GM23338 (cell line): ENCODE measurements around the gene CNST. TPM values are rescaled to one million over a fixed set of nuclear protein-coding genes. Genes with fewer than 3 reads are reported as not detected.

Experiments
- ATAC-seq: fragments of 200-7000 bp; cut with Tn5 transposase; 3 replicates; pipeline ENCODE4 v1.9.1; 2020
- DNase-seq: peaks from one replicate; pipeline ENCODE4 v3.0.0-alpha.2; 2015; ENCODE audit warnings: low spot score
- H2AFZ ChIP-seq: fragments of 200-600 bp; sonication (generic); 2 replicates; pipeline ENCODE4 v1.8.0; 2016; ENCODE audit warnings: antibody characterized with exemption, mild to moderate bottlenecking, moderate library complexity
- H3F3A ChIP-seq: fragments of 200-600 bp; sonication (generic); replicated peaks from 2 replicates; pipeline ENCODE4 v1.8.0; 2017; ENCODE audit warnings: antibody characterized with exemption, mixed run types, low read depth
- H3K27ac ChIP-seq: fragments of 200-600 bp; sonication (generic); 2 replicates; pipeline ENCODE4 v1.6.1; 2016; ENCODE audit warnings: low read depth
- H3K27me3 ChIP-seq: fragments of 200-600 bp; sonication (generic); 2 replicates; pipeline ENCODE4 v1.8.0; 2016; ENCODE audit warnings: mild to moderate bottlenecking, mixed run types, moderate library complexity; ENCODE audit not compliant: insufficient read depth
- H3K36me3 ChIP-seq: fragments of 200-600 bp; sonication (generic); 2 replicates; pipeline ENCODE4 v1.8.0; 2016; ENCODE audit warnings: mild to moderate bottlenecking; ENCODE audit not compliant: insufficient read depth
- H3K4me1 ChIP-seq: fragments of 200-600 bp; sonication (generic); 2 replicates; pipeline ENCODE4 v1.8.0; 2016; ENCODE audit warnings: mild to moderate bottlenecking, moderate library complexity; ENCODE audit not compliant: insufficient read depth
- H3K4me2 ChIP-seq: fragments of 200-600 bp; sonication (generic); 2 replicates; pipeline ENCODE4 v1.7.1; 2017; ENCODE audit warnings: mixed run types
- H3K4me3 ChIP-seq: fragments of 200-600 bp; sonication (generic); 2 replicates; pipeline ENCODE4 v1.6.1; 2016; ENCODE audit warnings: mixed run types
- H3K79me2 ChIP-seq: fragments of 200-600 bp; sonication (generic); replicated peaks from 2 replicates; pipeline ENCODE4 v1.8.0; 2017; ENCODE audit warnings: mild to moderate bottlenecking; ENCODE audit not compliant: insufficient read depth
- H3K9me2 ChIP-seq: fragments of 200-600 bp; sonication (generic); 2 replicates; pipeline ENCODE4 v1.8.0; 2017; ENCODE audit not compliant: insufficient read depth
- H4K20me1 ChIP-seq: fragments of 200-600 bp; sonication (generic); replicated peaks from 2 replicates; pipeline ENCODE4 v1.8.0; 2017; ENCODE audit warnings: mild to moderate bottlenecking; ENCODE audit not compliant: insufficient read depth
- H3K27ac Mint-ChIP-seq: 2 replicates; pipeline ENCODE4 v1.8.0; 2020; ENCODE audit warnings: inconsistent platforms, mild to moderate bottlenecking, moderate library complexity, mixed read lengths
- H3K27me3 Mint-ChIP-seq: 3 replicates; pipeline ENCODE4 v1.8.0; 2022; ENCODE audit warnings: low read depth, mild to moderate bottlenecking, moderate library complexity, mixed read lengths, inconsistent platforms; ENCODE audit not compliant: insufficient read depth, poor library complexity
- H3K36me3 Mint-ChIP-seq: 3 replicates; pipeline ENCODE4 v1.8.0; 2021; ENCODE audit warnings: low read depth, mild to moderate bottlenecking, inconsistent platforms, moderate library complexity, mixed read lengths
- H3K4me1 Mint-ChIP-seq: 3 replicates; pipeline ENCODE4 v1.8.0; 2020; ENCODE audit warnings: mild to moderate bottlenecking, inconsistent platforms, mixed read lengths
- H3K4me3 Mint-ChIP-seq: 3 replicates; pipeline ENCODE4 v1.8.0; 2021; ENCODE audit warnings: moderate library complexity, mild to moderate bottlenecking, inconsistent platforms, mixed read lengths
- H3K9me3 Mint-ChIP-seq: 3 replicates; pipeline ENCODE4 v1.8.0; 2020; ENCODE audit warnings: moderate library complexity, mild to moderate bottlenecking, inconsistent platforms, mixed read lengths
- EZH2 ChIP-seq: fragments of 200-600 bp; sonication (generic); IDR thresholded peaks from one replicate; pipeline ENCODE4 v1.8.0; 2017; ENCODE audit warnings: antibody characterized with exemption, mild to moderate bottlenecking, low read depth; ENCODE audit not compliant: unreplicated experiment
- EZH2phosphoT487 ChIP-seq: fragments of 200-600 bp; sonication (generic); IDR thresholded peaks from one replicate; pipeline ENCODE4 v1.8.1; 2018; ENCODE audit warnings: antibody characterized with exemption; ENCODE audit not compliant: unreplicated experiment
- ZNF114 ChIP-seq: fragments of 250-450 bp; sonication (Bioruptor Pico); IDR thresholded peaks from 2 replicates; pipeline ENCODE4 v1.5.0; 2020; ENCODE audit warnings: mild to moderate bottlenecking, moderate library complexity
- polyA plus RNA-seq: library from polyadenylated mRNA; unstranded; fragments of >200 nt; fragmentation: Nextera tagmentation; extraction: Ambion mirVana; gene quantifications from 2 replicates; pipeline ENCODE4 v1.2.1, GENCODE V29; 2016
- total RNA-seq: library from RNA; depleted of rRNA; stranded (reverse); fragments of >200 nt; shearing (Covaris generic); gene quantifications from 2 replicates; pipeline ENCODE4 v1.2.3, GENCODE V29; 2014
- TF ChIP-seq, protein P1 (sequence below): fragments of 250-450 bp; sonication (Bioruptor Pico); IDR thresholded peaks from 2 replicates; pipeline ENCODE4 v1.5.0; 2020; ENCODE audit warnings: mild to moderate bottlenecking, moderate library complexity
- TF ChIP-seq, protein P2 (sequence below), 2 experiments: fragments of 200-600 bp in 1 of 2; sonication (generic) in 1 of 2; conservative IDR thresholded peaks; 2 replicates each; pipeline versions ENCODE4 v1.5.1 to v1.6.1; 2016 to 2017; ENCODE audit warnings: antibody characterized with exemption in 2 of 2, low read depth in 2 of 2, mild to moderate bottlenecking in 2 of 2, moderate library complexity in 1 of 2
- TF ChIP-seq, protein P3 (sequence below): IDR thresholded peaks from 2 replicates; pipeline ENCODE4 v1.6.1; 2016; ENCODE audit warnings: antibody characterized with exemption

CNST gene
- total and polyA plus RNA-seq, 2 experiments from 2014 or later: 8.1 to 17.6 TPM

DNA sequence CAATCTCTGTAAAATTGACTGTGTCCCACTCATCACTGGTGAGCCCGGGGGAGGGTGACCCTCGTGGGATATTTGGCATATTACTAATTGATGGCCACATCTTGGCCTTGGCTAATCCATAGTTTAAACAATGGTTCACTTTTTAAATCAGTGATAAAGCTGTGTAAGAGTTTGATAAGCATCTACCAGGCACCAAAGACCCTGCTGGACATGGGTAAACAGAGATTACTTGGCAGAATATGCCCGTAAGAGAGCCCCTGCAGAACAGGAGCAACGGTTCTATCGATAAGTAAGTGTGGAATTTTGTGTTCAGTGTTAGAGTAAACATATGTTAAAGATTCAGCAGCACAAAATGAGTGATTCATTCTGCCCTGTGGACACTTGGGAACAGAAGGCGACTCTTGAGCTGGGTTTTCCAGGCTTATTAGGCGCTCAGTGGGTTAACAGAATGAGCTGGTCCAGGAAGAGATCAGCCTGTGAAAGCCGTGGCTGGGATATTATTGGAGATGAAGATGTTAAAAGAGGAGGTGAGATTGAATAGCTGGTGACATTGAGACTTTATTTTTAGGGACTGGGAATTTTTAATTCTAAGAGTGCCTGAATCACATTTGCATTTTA lies 55.9 kb downstream of the CNST start:
- H3F3A ChIP-seq: no peaks in the 10 kb centered on the region
- H3K9me2 ChIP-seq: no peaks in the 10 kb centered on the region
- H3K79me2 ChIP-seq: no peaks in the 10 kb centered on the region
- H3K4me3 ChIP-seq: no peak overlapping the region
- DNase-seq (no peak), ATAC-seq (no peak)
- Mint-ChIP-seq H3K36me3 (peaks cover 10% of the 10 kb centered on the region; the same call in 2 of the 3 replicates), H3K4me3 (no peak overlapping the region), H3K27me3 (no peaks in the 10 kb centered on the region), H3K9me3 (0 out of 3 replicates have a peak, but pooled peaks cover 2% of the 10 kb centered on the region), H3K4me1 (peaks cover 17% of the 10 kb centered on the region), H3K27ac (no peak overlapping the region)
- H3K27ac ChIP-seq: no peak overlapping the region
- TF ChIP-seq, protein P1, sequence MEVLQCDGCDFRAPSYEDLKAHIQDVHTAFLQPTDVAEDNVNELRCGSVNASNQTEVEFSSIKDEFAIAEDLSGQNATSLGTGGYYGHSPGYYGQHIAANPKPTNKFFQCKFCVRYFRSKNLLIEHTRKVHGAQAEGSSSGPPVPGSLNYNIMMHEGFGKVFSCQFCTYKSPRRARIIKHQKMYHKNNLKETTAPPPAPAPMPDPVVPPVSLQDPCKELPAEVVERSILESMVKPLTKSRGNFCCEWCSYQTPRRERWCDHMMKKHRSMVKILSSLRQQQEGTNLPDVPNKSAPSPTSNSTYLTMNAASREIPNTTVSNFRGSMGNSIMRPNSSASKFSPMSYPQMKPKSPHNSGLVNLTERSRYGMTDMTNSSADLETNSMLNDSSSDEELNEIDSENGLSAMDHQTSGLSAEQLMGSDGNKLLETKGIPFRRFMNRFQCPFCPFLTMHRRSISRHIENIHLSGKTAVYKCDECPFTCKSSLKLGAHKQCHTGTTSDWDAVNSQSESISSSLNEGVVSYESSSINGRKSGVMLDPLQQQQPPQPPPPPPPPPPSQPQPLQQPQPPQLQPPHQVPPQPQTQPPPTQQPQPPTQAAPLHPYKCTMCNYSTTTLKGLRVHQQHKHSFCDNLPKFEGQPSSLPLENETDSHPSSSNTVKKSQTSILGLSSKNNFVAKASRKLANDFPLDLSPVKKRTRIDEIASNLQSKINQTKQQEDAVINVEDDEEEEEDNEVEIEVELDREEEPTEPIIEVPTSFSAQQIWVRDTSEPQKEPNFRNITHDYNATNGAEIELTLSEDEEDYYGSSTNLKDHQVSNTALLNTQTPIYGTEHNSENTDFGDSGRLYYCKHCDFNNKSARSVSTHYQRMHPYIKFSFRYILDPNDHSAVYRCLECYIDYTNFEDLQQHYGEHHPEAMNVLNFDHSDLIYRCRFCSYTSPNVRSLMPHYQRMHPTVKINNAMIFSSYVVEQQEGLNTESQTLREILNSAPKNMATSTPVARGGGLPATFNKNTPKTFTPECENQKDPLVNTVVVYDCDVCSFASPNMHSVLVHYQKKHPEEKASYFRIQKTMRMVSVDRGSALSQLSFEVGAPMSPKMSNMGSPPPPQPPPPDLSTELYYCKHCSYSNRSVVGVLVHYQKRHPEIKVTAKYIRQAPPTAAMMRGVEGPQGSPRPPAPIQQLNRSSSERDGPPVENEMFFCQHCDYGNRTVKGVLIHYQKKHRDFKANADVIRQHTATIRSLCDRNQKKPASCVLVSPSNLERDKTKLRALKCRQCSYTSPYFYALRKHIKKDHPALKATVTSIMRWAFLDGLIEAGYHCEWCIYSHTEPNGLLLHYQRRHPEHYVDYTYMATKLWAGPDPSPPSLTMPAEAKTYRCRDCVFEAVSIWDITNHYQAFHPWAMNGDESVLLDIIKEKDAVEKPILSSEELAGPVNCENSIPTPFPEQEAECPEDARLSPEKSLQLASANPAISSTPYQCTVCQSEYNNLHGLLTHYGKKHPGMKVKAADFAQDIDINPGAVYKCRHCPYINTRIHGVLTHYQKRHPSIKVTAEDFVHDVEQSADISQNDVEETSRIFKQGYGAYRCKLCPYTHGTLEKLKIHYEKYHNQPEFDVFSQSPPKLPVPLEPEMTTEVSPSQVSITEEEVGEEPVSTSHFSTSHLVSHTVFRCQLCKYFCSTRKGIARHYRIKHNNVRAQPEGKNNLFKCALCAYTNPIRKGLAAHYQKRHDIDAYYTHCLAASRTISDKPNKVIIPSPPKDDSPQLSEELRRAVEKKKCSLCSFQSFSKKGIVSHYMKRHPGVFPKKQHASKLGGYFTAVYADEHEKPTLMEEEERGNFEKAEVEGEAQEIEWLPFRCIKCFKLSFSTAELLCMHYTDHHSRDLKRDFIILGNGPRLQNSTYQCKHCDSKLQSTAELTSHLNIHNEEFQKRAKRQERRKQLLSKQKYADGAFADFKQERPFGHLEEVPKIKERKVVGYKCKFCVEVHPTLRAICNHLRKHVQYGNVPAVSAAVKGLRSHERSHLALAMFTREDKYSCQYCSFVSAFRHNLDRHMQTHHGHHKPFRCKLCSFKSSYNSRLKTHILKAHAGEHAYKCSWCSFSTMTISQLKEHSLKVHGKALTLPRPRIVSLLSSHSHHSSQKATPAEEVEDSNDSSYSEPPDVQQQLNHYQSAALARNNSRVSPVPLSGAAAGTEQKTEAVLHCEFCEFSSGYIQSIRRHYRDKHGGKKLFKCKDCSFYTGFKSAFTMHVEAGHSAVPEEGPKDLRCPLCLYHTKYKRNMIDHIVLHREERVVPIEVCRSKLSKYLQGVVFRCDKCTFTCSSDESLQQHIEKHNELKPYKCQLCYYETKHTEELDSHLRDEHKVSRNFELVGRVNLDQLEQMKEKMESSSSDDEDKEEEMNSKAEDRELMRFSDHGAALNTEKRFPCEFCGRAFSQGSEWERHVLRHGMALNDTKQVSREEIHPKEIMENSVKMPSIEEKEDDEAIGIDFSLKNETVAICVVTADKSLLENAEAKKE: no peak
- no peak for TF ChIP-seq ZNF114 (CRISPR knock-in tag)
- TF ChIP-seq, protein P2, sequence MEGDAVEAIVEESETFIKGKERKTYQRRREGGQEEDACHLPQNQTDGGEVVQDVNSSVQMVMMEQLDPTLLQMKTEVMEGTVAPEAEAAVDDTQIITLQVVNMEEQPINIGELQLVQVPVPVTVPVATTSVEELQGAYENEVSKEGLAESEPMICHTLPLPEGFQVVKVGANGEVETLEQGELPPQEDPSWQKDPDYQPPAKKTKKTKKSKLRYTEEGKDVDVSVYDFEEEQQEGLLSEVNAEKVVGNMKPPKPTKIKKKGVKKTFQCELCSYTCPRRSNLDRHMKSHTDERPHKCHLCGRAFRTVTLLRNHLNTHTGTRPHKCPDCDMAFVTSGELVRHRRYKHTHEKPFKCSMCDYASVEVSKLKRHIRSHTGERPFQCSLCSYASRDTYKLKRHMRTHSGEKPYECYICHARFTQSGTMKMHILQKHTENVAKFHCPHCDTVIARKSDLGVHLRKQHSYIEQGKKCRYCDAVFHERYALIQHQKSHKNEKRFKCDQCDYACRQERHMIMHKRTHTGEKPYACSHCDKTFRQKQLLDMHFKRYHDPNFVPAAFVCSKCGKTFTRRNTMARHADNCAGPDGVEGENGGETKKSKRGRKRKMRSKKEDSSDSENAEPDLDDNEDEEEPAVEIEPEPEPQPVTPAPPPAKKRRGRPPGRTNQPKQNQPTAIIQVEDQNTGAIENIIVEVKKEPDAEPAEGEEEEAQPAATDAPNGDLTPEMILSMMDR (conservative IDR thresholded peaks at IDR 0.05; ENCODE audit: low read depth in 2 of 2): no peak
- no peak for TF ChIP-seq EZH2
- TF ChIP-seq, protein P3, sequence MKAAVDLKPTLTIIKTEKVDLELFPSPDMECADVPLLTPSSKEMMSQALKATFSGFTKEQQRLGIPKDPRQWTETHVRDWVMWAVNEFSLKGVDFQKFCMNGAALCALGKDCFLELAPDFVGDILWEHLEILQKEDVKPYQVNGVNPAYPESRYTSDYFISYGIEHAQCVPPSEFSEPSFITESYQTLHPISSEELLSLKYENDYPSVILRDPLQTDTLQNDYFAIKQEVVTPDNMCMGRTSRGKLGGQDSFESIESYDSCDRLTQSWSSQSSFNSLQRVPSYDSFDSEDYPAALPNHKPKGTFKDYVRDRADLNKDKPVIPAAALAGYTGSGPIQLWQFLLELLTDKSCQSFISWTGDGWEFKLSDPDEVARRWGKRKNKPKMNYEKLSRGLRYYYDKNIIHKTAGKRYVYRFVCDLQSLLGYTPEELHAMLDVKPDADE: no peak
- TF ChIP-seq EZH2phosphoT487: no peak
- peaks cover 7% of the 10 kb centered on the region; the same call in 1 of the 2 replicates for H3K36me3 ChIP-seq
- H2AFZ ChIP-seq: no peak overlapping the region
- H4K20me1 ChIP-seq: 0 out of 2 replicates have a peak, but pooled peaks cover 3% of the 10 kb centered on the region
- H3K27me3 ChIP-seq: no peaks in the 10 kb centered on the region
- no peak overlapping the region for H3K4me2 ChIP-seq
- peaks cover 8% of the 10 kb centered on the region; the same call in 1 of the 2 replicates for H3K4me1 ChIP-seq
